Psoas muscle (tissue), 7 donors: ENCODE results near the gene KIR3DL3. TPM values are rescaled to one million over a fixed set of nuclear protein-coding genes. Genes with fewer than 3 reads are reported as not detected.

Source experiments
- polyA plus RNA-seq, 3 donors: library from polyadenylated mRNA; stranded (reverse); fragments of 200-250 nt; gene quantifications; one replicate each; pipeline ENCODE4 v1.2.3, GENCODE V29; 2013
- total RNA-seq, 4 donors: library from RNA; stranded (reverse); fragmentation: NEBNext Ultra II Directional in 2 of 4; extraction: Animal tissue kit (Norgen Biotek cat#: 25700) in 2 of 4; gene quantifications; one replicate each; pipeline versions ENCODE4 v1.2.1 to v1.2.4, GENCODE V29; 2021 to 2023
- donor health status: healthy with polysubstance abuse.
- donor health status: DM: no; HTN: no; CAD: no; lungs with moderate emphysema.
- donor health status: Bipolar disorder and iron deficiency.
- donor health status: healthy.
- donor health status: DM: no; HTN: no; CAD: no.
- donor health status: DM: no; HTN: no; CAD: no.
- donor health status: DM: yes; HTN: yes; CAD: no.

The KIR3DL3 gene
- total and polyA plus RNA-seq, 7 donors, result not detected

Other genes starting within 250 kb of the KIR3DL3 start
- not detected for gene LAIR2, start 221.6 kb upstream of the KIR3DL3 start, total RNA-seq
- gene LAIR2, start 221.6 kb upstream of the KIR3DL3 start, polyA plus RNA-seq, result not detected
- 1 to 10 TPM in 2 of 4 donors, under 1 TPM in 2; 0.68 to 1.8 (median 1.0) TPM for gene LILRA2, start 150.7 kb upstream of the KIR3DL3 start, total RNA-seq
- under 1 TPM; 0.25 to 0.36 (median 0.26) TPM for gene LILRA2, start 150.7 kb upstream of the KIR3DL3 start, polyA plus RNA-seq
- under 1 TPM; 0.32 to 0.53 (median 0.34) TPM for gene LILRA1, start 130.8 kb upstream of the KIR3DL3 start, total RNA-seq
- under 1 TPM in 2 of 3 donors, not detected in 1; 0.09 to 0.13 TPM for gene LILRA1, start 130.8 kb upstream of the KIR3DL3 start, polyA plus RNA-seq
- 1 to 10 TPM in 3 of 4 donors, under 1 TPM in 1; 0.95 to 2.0 (median 1.2) TPM for gene LILRB1, start 94.0 kb upstream of the KIR3DL3 start, total RNA-seq
- under 1 TPM; 0.17 to 0.33 (median 0.25) TPM for gene LILRB1, start 94.0 kb upstream of the KIR3DL3 start, polyA plus RNA-seq
- gene LILRB4, start 61.5 kb upstream of the KIR3DL3 start, total RNA-seq, result 1 to 10 TPM in 2 of 4 donors, under 1 TPM in 2; 0.54 to 1.7 (median 0.99) TPM
- under 1 TPM; 0.27 to 0.56 (median 0.37) TPM for gene LILRB4, start 61.5 kb upstream of the KIR3DL3 start, polyA plus RNA-seq
- gene KIR2DL3, start 14.1 kb downstream of the KIR3DL3 start, total RNA-seq, result not detected
- not detected for gene KIR2DL3, start 14.1 kb downstream of the KIR3DL3 start, polyA plus RNA-seq
- gene KIR2DL1, start 45.4 kb downstream of the KIR3DL3 start, total RNA-seq, result not detected
- under 1 TPM in 1 of 3 donors, not detected in 2; 0.03 TPM for gene KIR2DL1, start 45.4 kb downstream of the KIR3DL3 start, polyA plus RNA-seq
- gene KIR2DL4, start 79.2 kb downstream of the KIR3DL3 start, total RNA-seq, result not detected
- under 1 TPM in 1 of 3 donors, not detected in 2; 0.05 TPM for gene KIR2DL4, start 79.2 kb downstream of the KIR3DL3 start, polyA plus RNA-seq
- not detected for gene KIR3DL1, start 92.0 kb downstream of the KIR3DL3 start, total RNA-seq
- under 1 TPM in 1 of 3 donors, not detected in 2; 0.01 TPM for gene KIR3DL1, start 92.0 kb downstream of the KIR3DL3 start, polyA plus RNA-seq
- gene KIR2DS4, start 108.2 kb downstream of the KIR3DL3 start, total RNA-seq, result under 1 TPM in 1 of 4 donors, not detected in 3; 0.17 TPM
- gene KIR2DS4, start 108.2 kb downstream of the KIR3DL3 start, polyA plus RNA-seq, result under 1 TPM in 1 of 3 donors, not detected in 2; 0.06 TPM
- gene KIR3DL2, start 126.0 kb downstream of the KIR3DL3 start, total RNA-seq, result not detected
- gene KIR3DL2, start 126.0 kb downstream of the KIR3DL3 start, polyA plus RNA-seq, result under 1 TPM in 1 of 3 donors, not detected in 2; 0.03 TPM
- 1 to 10 TPM in 1 of 4 donors, under 1 TPM in 2, not detected in 1; 0.24 to 1.0 (median 0.27) TPM for gene FCAR, start 149.8 kb downstream of the KIR3DL3 start, total RNA-seq
- gene FCAR, start 149.8 kb downstream of the KIR3DL3 start, polyA plus RNA-seq, result under 1 TPM in 1 of 3 donors, not detected in 2; 0.04 TPM
- gene NCR1, start 181.7 kb downstream of the KIR3DL3 start, total RNA-seq, result under 1 TPM in 2 of 4 donors, not detected in 2; 0.27 to 0.32 TPM
- not detected for gene NCR1, start 181.7 kb downstream of the KIR3DL3 start, polyA plus RNA-seq
- not detected for gene NLRP7, start 223.1 kb downstream of the KIR3DL3 start, total RNA-seq
- not detected for gene NLRP7, start 223.1 kb downstream of the KIR3DL3 start, polyA plus RNA-seq
- under 1 TPM in 2 of 4 donors, not detected in 2; 0.13 to 0.30 TPM for gene NLRP2, start 241.9 kb downstream of the KIR3DL3 start, total RNA-seq
- under 1 TPM; 0.03 to 0.15 (median 0.06) TPM for gene NLRP2, start 241.9 kb downstream of the KIR3DL3 start, polyA plus RNA-seq